Mucosa of descending colon (tissue), 3 donors: ENCODE results near the gene RPLP2. TPM values are rescaled to one million over a fixed set of nuclear protein-coding genes. Genes with fewer than 3 reads are reported as not detected.
A peak's percentile ranks its signal among the peaks of the same experiment; 100 is the strongest.

Source experiments
- ATAC-seq: fragments of 200-7000 bp; cut with Tn5 transposase; one replicate; pipeline ENCODE4 v1.9.1; 2020; ENCODE audit warnings: mild to moderate bottlenecking, moderate library complexity
- DNase-seq, 3 donors: peaks; one replicate each; pipeline ENCODE4 v3.0.0-alpha.2; 2020
- H3K36me3 ChIP-seq: fragments of 200-600 bp; one replicate; pipeline ENCODE4 v1.8.0; 2021; ENCODE audit warnings: low read depth, mild to moderate bottlenecking
- H3K4me1 ChIP-seq: fragments of 200-600 bp; one replicate; pipeline ENCODE4 v1.8.0; 2021; ENCODE audit warnings: low read depth, mild to moderate bottlenecking
- H3K4me3 ChIP-seq: fragments of 200-600 bp; one replicate; pipeline ENCODE4 v1.8.0; 2021; ENCODE audit warnings: mild to moderate bottlenecking
- H3K9me3 ChIP-seq: fragments of 200-600 bp; one replicate; pipeline ENCODE4 v1.8.0; 2021; ENCODE audit warnings: mild to moderate bottlenecking
- CTCF ChIP-seq: fragments of 200-600 bp; IDR thresholded peaks from one replicate; pipeline ENCODE4 v1.8.0; 2022; ENCODE audit warnings: antibody characterized with exemption, mild to moderate bottlenecking
- intact Hi-C, 2 donors: fragments of 100-400 bp; cut with DNase I in 1 of 2; cut with micrococcal nuclease in 1 of 2; formaldehyde crosslinking; loops; one replicate each; pipeline versions ENCODE4 v1.11.0 to v1.11.1; 2022; cut with DNase I, micrococcal nuclease
- total RNA-seq, 3 donors: library from RNA; stranded (reverse); fragmentation: NEBNext Ultra II Directional in 2 of 3; extraction: Animal tissue kit (Norgen Biotek cat#: 25700) in 2 of 3; gene quantifications; one replicate each; pipeline versions ENCODE4 v1.2.1 to v1.2.4, GENCODE V29; 2021 to 2023
- donor health status: DM: no; HTN: no; CAD: no; lungs with moderate emphysema.
- donor health status: DM: no; HTN: no; CAD: no.
- donor health status: DM: no; HTN: yes; CAD: no.

Gene RPLP2
- total RNA-seq, 3 donors from 2014 or later = 1,532 to 1,798 (median 1,652) TPM

DNA sequence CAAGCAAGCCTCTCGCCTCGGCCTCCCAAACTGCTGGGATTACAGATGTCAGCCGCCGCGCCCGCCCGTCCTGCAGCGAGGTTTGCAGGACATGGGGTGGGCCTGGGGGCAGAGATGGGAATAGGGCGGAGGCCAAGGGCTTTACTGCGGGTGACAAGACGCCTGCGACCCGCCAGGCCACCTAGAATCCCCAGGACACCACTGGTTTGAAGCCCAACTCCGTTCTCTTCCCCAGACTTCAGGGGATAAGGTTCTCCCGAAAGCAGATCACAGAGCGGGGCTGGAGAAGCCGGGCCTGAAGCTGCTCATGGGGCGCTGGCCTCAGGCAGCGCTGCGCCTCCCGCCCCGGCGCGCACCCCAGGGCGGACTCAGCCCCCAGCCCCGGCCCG is 32.2 kb downstream of the RPLP2 start:
- intact Hi-C loops = no loop called here
- no peaks in the 10 kb centered on the region for H3K9me3 ChIP-seq
- ATAC-seq = peak; percentile 32
- peak overlapping the region; percentile 90 for H3K4me3 ChIP-seq
- peaks cover 50% of the 10 kb centered on the region for H3K4me1 ChIP-seq
- no peaks in the 10 kb centered on the region for H3K36me3 ChIP-seq
- no peak for TF ChIP-seq CTCF
- DNase-seq = peak in 1 of 3 donors; percentile 58

DNA sequence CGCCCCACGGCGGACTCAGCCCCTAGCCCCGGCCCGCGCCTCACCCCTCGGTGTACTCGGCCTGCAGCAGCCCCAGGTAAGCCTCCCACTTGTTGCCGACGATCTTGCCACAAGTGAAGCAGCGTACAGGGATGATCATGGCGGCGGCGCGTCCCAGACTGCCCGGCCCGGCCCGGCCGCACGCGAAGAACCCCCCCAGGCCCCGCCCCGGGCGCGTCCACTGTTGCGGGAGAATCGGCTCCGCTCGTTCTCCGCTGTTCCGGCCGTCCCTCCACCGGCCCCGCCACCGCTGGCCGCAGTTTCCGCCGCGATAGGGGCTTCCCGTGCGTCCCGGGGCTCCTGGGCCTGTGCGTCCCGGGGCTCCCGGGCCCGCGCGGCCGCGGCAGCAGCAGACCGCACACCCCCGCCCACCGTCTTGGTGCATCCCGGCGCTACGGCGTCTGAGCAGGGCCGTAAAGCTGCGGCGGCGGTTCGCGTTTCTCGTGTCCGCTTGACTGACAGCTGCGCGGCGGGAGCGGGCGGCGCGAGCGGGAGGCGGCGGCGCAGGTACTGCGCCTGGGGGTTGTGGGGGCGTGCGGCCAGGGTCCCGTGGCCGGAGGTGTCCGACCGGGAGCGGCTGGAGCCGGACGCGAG is 32.7 kb downstream of the RPLP2 start, which contains the start of the genes POLR2L and TSPAN4:
POLR2L (minus strand) TSS at position 160 of the 633 bp plus-strand sequence; CDS start at position 139, 21 bp downstream.
TSPAN4 (plus strand) TSS at position 483 of the 633 bp plus-strand sequence. CDS start 7,453 bp downstream, outside the sequence.
- intact Hi-C loops = no loop called here
- TF ChIP-seq CTCF = no peak
- H3K4me1 ChIP-seq = peaks cover 49% of the 10 kb centered on the region

DNA sequence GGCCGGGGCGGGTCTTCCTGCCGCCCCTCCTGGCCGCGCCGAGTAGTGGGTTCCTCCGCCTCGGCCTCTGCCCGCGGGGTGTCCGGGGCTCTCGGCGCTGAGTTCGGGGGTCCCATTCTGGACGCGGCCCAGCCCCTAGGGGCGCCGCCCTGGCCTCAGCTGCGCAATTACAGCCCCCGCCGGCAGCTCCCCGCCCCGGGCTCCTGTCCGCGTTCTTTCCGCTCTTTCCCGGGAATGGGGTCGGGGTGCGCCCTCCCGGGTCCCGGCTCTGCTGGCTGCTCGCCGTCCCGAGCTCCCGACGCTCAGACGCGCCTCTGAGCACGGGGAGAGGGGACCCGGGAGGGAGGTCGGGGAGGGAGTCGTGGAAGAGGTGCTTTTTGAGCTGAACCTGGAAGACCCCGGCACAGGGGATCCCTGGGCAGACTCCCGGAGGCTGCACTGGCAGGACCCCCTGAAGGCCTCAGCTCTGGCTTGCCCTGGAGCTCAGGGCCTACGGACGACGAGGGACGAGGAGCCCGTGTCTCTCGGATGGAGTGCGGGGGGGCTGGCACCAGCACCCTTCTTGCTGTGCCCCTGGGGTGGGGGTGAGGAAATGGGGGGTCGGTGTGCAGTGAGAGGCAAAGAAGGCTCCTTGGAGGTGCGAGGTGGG is 33.4 kb downstream of the RPLP2 start:
- no peaks in the 10 kb centered on the region for H3K9me3 ChIP-seq
- DNase-seq = peak in 2 of 3 donors; percentile 56 to 71
- intact Hi-C loops = no loop called here
- no peaks in the 10 kb centered on the region for H3K36me3 ChIP-seq
- no peak for TF ChIP-seq CTCF
- H3K4me3 ChIP-seq = peak overlapping the region; percentile 90
- H3K4me1 ChIP-seq = peaks cover 42% of the 10 kb centered on the region
- no peak for ATAC-seq

More for the DNA sequence above, 32.7 kb downstream of the RPLP2 start, which contains the start of the genes POLR2L and TSPAN4:
- DNase-seq (peak; percentile 92 to 95 (median 93)), ATAC-seq (peak; percentile 78)
- Histone ChIP-seq H3K36me3 (no peaks in the 10 kb centered on the region), H3K4me3 (peak within 1 kb of the TSS; percentile 90), H3K9me3 (no peaks in the 10 kb centered on the region)

GRCh38 chr11:843818-844692 is 34.3 kb downstream of the RPLP2 start:
- intact Hi-C loops = no loop called here
- Histone ChIP-seq H3K36me3 (no peaks in the 10 kb centered on the region), H3K4me1 (peaks cover 42% of the 10 kb centered on the region), H3K4me3 (no peak overlapping the region), H3K9me3 (no peaks in the 10 kb centered on the region)
- peak; percentile 79 to 90 (median 79) for DNase-seq
- TF ChIP-seq CTCF = no peak
- ATAC-seq = peak; percentile 9
